Natural killer cell treated with Interleukin-12 subunit alpha and Interleukin-12 subunit beta and Interleukin-15 and Interleukin-18, amount 100 ng/mL, for 72 hours (primary cell): ENCODE data around the gene UNC5CL. TPM values are rescaled to one million over a fixed set of nuclear protein-coding genes. Genes with fewer than 3 reads are reported as not detected.

Experiments used
- ATAC-seq, 2 donors: fragments of 150-1000 bp; cut with Tn5 transposase in 1 of 2; sonication (Bioruptor Pico), chemical (Tn5 transposase) in 1 of 2; 2 replicates each; pipeline ENCODE4 v1.10.0; 2021
- DNase-seq: peaks from one replicate; pipeline ENCODE4 v3.0.0; 2022; ENCODE audit warnings: low spot score
- H3K27ac Mint-ChIP-seq, 2 donors: 1 replicate in 1 of 2; 2 replicates in 1 of 2; pipeline ENCODE4 v1.8.0; 2022; ENCODE audit warnings: mixed read lengths in 2 of 2, mild to moderate bottlenecking in 1 of 2, moderate library complexity in 1 of 2
- H3K27me3 Mint-ChIP-seq, 2 donors: 1 replicate in 1 of 2; 2 replicates in 1 of 2; pipeline ENCODE4 v1.8.0; 2022; ENCODE audit warnings: mixed read lengths in 2 of 2
- H3K36me3 Mint-ChIP-seq: one replicate; pipeline ENCODE4 v1.8.0; 2022; ENCODE audit warnings: mixed read lengths
- H3K4me1 Mint-ChIP-seq, 2 donors: 1 replicate in 1 of 2; 2 replicates in 1 of 2; pipeline ENCODE4 v1.8.0; 2022; ENCODE audit warnings: low read depth in 2 of 2, mixed read lengths in 2 of 2, mild to moderate bottlenecking in 1 of 2
- H3K4me3 Mint-ChIP-seq: one replicate; pipeline ENCODE4 v1.8.0; 2022; ENCODE audit warnings: mixed read lengths
- H3K9me3 Mint-ChIP-seq: 2 replicates; pipeline ENCODE4 v1.8.0; 2022; ENCODE audit warnings: mixed read lengths
- total RNA-seq, 2 donors: library from RNA; stranded (reverse); gene quantifications; one replicate each; pipeline ENCODE4 v1.2.3, GENCODE V29; 2022

UNC5CL gene
- total RNA-seq, 2 donors from 2014 or later = 2.4 to 5.0 TPM

GRCh38 chr6:40998661-40999060 is 40.4 kb downstream of the UNC5CL start:
- no peak overlapping the region for H3K27ac Mint-ChIP-seq
- no peaks in the 10 kb centered on the region for H3K36me3 Mint-ChIP-seq
- peaks cover 37 to 56% of the 10 kb centered on the region in 2 donors for H3K27me3 Mint-ChIP-seq
- DNase-seq (no peak), ATAC-seq (no peak)
- no peaks in the 10 kb centered on the region for H3K4me1 Mint-ChIP-seq
- H3K4me3 Mint-ChIP-seq = no peak overlapping the region
- no peaks in the 10 kb centered on the region for H3K9me3 Mint-ChIP-seq

- Mint-ChIP-seq H3K27me3 (peaks cover 38 to 58% of the 10 kb centered on the region in 2 donors), H3K4me1 (no peaks in the 10 kb centered on the region), H3K9me3 (no peaks in the 10 kb centered on the region), H3K4me3 (no peak overlapping the region), H3K27ac (no peak overlapping the region), H3K36me3 (no peaks in the 10 kb centered on the region)
- DNase-seq (no peak), ATAC-seq (no peak)
Observed at GRCh38 chr6:40997234-40997957, 41.6 kb downstream of the UNC5CL start.

- Mint-ChIP-seq H3K4me3 (no peak overlapping the region), H3K27ac (no peak overlapping the region), H3K9me3 (no peaks in the 10 kb centered on the region), H3K4me1 (no peaks in the 10 kb centered on the region), H3K36me3 (no peaks in the 10 kb centered on the region), H3K27me3 (peaks cover 37 to 53% of the 10 kb centered on the region in 2 donors)
- ATAC-seq (no peak), DNase-seq (no peak)
Observed at GRCh38 chr6:40996591-40997233, 42.3 kb downstream of the UNC5CL start.

- Mint-ChIP-seq H3K36me3 (no peaks in the 10 kb centered on the region), H3K9me3 (no peaks in the 10 kb centered on the region), H3K27me3 (peaks cover 42 to 69% of the 10 kb centered on the region in 2 donors), H3K4me3 (no peak overlapping the region), H3K27ac (no peak overlapping the region), H3K4me1 (no peaks in the 10 kb centered on the region)
- DNase-seq (no peak), ATAC-seq (no peak)
Observed at GRCh38 chr6:40992746-40993145, 46.3 kb downstream of the UNC5CL start.

- no peak overlapping the region for H3K27ac Mint-ChIP-seq
- H3K36me3 Mint-ChIP-seq = no peaks in the 10 kb centered on the region
- H3K4me3 Mint-ChIP-seq = no peak overlapping the region
- no peak for ATAC-seq
- no peak for DNase-seq
- H3K4me1 Mint-ChIP-seq = no peaks in the 10 kb centered on the region
- peaks cover 37 to 69% of the 10 kb centered on the region in 2 donors for H3K27me3 Mint-ChIP-seq
- no peaks in the 10 kb centered on the region for H3K9me3 Mint-ChIP-seq
Observed at GRCh38 chr6:40990301-40990700, 48.7 kb downstream of the UNC5CL start.

GRCh38 chr6:40989204-40990169 is 49.5 kb downstream of the UNC5CL start:
- Mint-ChIP-seq H3K27ac (no peak overlapping the region), H3K9me3 (no peaks in the 10 kb centered on the region), H3K27me3 (peaks cover 37 to 75% of the 10 kb centered on the region in 2 donors), H3K36me3 (no peaks in the 10 kb centered on the region), H3K4me1 (no peaks in the 10 kb centered on the region), H3K4me3 (no peak overlapping the region)
- DNase-seq = no peak
- no peak for ATAC-seq

- Mint-ChIP-seq H3K36me3 (no peaks in the 10 kb centered on the region), H3K4me1 (no peaks in the 10 kb centered on the region), H3K27ac (no peak overlapping the region), H3K27me3 (peaks cover 36 to 75% of the 10 kb centered on the region in 2 donors), H3K4me3 (no peak overlapping the region), H3K9me3 (no peaks in the 10 kb centered on the region)
- DNase-seq (no peak), ATAC-seq (no peak)
Observed at GRCh38 chr6:40988634-40989033, 50.4 kb downstream of the UNC5CL start.

GRCh38 chr6:40986921-40987819 is 51.9 kb downstream of the UNC5CL start:
- no peaks in the 10 kb centered on the region for H3K9me3 Mint-ChIP-seq
- H3K27me3 Mint-ChIP-seq = peaks cover 39 to 77% of the 10 kb centered on the region in 2 donors
- H3K27ac Mint-ChIP-seq = no peak overlapping the region
- H3K4me1 Mint-ChIP-seq = no peaks in the 10 kb centered on the region
- H3K36me3 Mint-ChIP-seq = no peaks in the 10 kb centered on the region
- no peak overlapping the region for H3K4me3 Mint-ChIP-seq
- DNase-seq (no peak), ATAC-seq (no peak)

- H3K4me3 Mint-ChIP-seq = no peak overlapping the region
- H3K36me3 Mint-ChIP-seq = no peaks in the 10 kb centered on the region
- no peak for DNase-seq
- no peak for ATAC-seq
- H3K27ac Mint-ChIP-seq = no peak overlapping the region
- H3K9me3 Mint-ChIP-seq = no peaks in the 10 kb centered on the region
- H3K27me3 Mint-ChIP-seq = peaks cover 35 to 76% of the 10 kb centered on the region in 2 donors
- H3K4me1 Mint-ChIP-seq = no peaks in the 10 kb centered on the region
Observed at GRCh38 chr6:40986364-40986763, 52.7 kb downstream of the UNC5CL start.

- DNase-seq (no peak), ATAC-seq (no peak)
- no peak overlapping the region for H3K27ac Mint-ChIP-seq
- no peak overlapping the region for H3K4me3 Mint-ChIP-seq
- H3K36me3 Mint-ChIP-seq = no peaks in the 10 kb centered on the region
- no peaks in the 10 kb centered on the region for H3K4me1 Mint-ChIP-seq
- peaks cover 37 to 69% of the 10 kb centered on the region in 2 donors for H3K27me3 Mint-ChIP-seq
- no peaks in the 10 kb centered on the region for H3K9me3 Mint-ChIP-seq
Observed at GRCh38 chr6:40983752-40984151, 55.3 kb downstream of the UNC5CL start.

GRCh38 chr6:40982917-40983316 is 56.1 kb downstream of the UNC5CL start:
- ATAC-seq (no peak), DNase-seq (no peak)
- Mint-ChIP-seq H3K27ac (no peak overlapping the region), H3K9me3 (no peaks in the 10 kb centered on the region), H3K36me3 (no peaks in the 10 kb centered on the region), H3K27me3 (peaks cover 37 to 66% of the 10 kb centered on the region in 2 donors), H3K4me1 (no peaks in the 10 kb centered on the region), H3K4me3 (no peak overlapping the region)

GRCh38 chr6:40978687-40979289 is 60.2 kb downstream of the UNC5CL start:
- H3K36me3 Mint-ChIP-seq = peaks cover 5% of the 10 kb centered on the region
- peak; percentile 33 to 48 for ATAC-seq
- H3K4me3 Mint-ChIP-seq = no peak overlapping the region
- H3K27ac Mint-ChIP-seq = no peak overlapping the region
- no peak for DNase-seq
- no peaks in the 10 kb centered on the region for H3K4me1 Mint-ChIP-seq
- peaks cover 65 to 80% of the 10 kb centered on the region in 2 donors for H3K27me3 Mint-ChIP-seq
- no peaks in the 10 kb centered on the region for H3K9me3 Mint-ChIP-seq

- Mint-ChIP-seq H3K36me3 (peaks cover 5% of the 10 kb centered on the region), H3K27ac (no peak overlapping the region), H3K27me3 (peaks cover 61 to 80% of the 10 kb centered on the region in 2 donors), H3K4me3 (no peak overlapping the region), H3K4me1 (no peaks in the 10 kb centered on the region), H3K9me3 (no peaks in the 10 kb centered on the region)
- ATAC-seq (no peak), DNase-seq (no peak)
Observed at GRCh38 chr6:40977695-40978094, 61.3 kb downstream of the UNC5CL start.
